H9 (cell line): Measurements from ENCODE around the gene LITAFD. TPM values are rescaled to one million over a fixed set of nuclear protein-coding genes. Genes with fewer than 3 reads are reported as not detected.

Experiments used
- DNase-seq: peaks from one replicate; pipeline ENCODE4 v3.0.0-alpha.2; 2017
- H2AFZ ChIP-seq: one replicate; pipeline ENCODE4 v1.6.1; 2013; ENCODE audit warnings: mild to moderate bottlenecking, low read length, control low read depth, moderate library complexity
- H2AK5ac ChIP-seq: 2 replicates; pipeline ENCODE4 v1.6.1; 2013; ENCODE audit warnings: low read length, control low read depth, mixed read lengths; ENCODE audit not compliant: insufficient read length
- H2BK120ac ChIP-seq: one replicate; pipeline ENCODE4 v1.6.1; 2013; ENCODE audit warnings: low read depth, mild to moderate bottlenecking, low read length, control low read depth, inconsistent platforms; ENCODE audit not compliant: poor library complexity, severe bottlenecking
- H2BK12ac ChIP-seq: 2 replicates; pipeline ENCODE4 v1.6.1; 2013; ENCODE audit warnings: low read length, control low read depth, mixed read lengths, low read depth; ENCODE audit not compliant: insufficient read length
- H2BK15ac ChIP-seq: 2 replicates; pipeline ENCODE4 v1.6.1; 2013; ENCODE audit warnings: low read depth, low read length, control low read depth
- H2BK20ac ChIP-seq: one replicate; pipeline ENCODE4 v1.6.1; 2013; ENCODE audit warnings: low read depth, mild to moderate bottlenecking, low read length, control low read depth, inconsistent platforms; ENCODE audit not compliant: poor library complexity, severe bottlenecking
- H2BK5ac ChIP-seq: 2 replicates; pipeline ENCODE4 v1.6.1; 2013; ENCODE audit warnings: low read length, control low read depth, mixed read lengths; ENCODE audit not compliant: insufficient read length
- H3K14ac ChIP-seq: 2 replicates; pipeline ENCODE4 v1.6.1; 2013; ENCODE audit warnings: low read length, control low read depth; ENCODE audit not compliant: insufficient read depth
- H3K18ac ChIP-seq: 2 replicates; pipeline ENCODE4 v1.6.1; 2013; ENCODE audit warnings: low read depth, mild to moderate bottlenecking, mixed read lengths, low read length, control low read depth; ENCODE audit not compliant: insufficient read length
- H3K23ac ChIP-seq: 2 replicates; pipeline ENCODE4 v1.6.1; 2013; ENCODE audit warnings: low read length, control low read depth, mixed read lengths, low read depth; ENCODE audit not compliant: insufficient read length
- H3K23me2 ChIP-seq: 2 replicates; pipeline ENCODE4 v1.6.1; 2013; ENCODE audit warnings: low read depth, mild to moderate bottlenecking, mixed read lengths, low read length, control low read depth; ENCODE audit not compliant: insufficient read length, poor library complexity, severe bottlenecking
- H3K27ac ChIP-seq: 2 replicates; pipeline ENCODE4 v1.5.1; 2013; ENCODE audit warnings: low read length, control low read depth, mixed read lengths, low read depth; ENCODE audit not compliant: insufficient read length
- H3K27me3 ChIP-seq: 2 replicates; pipeline ENCODE4 v1.6.1; 2013; ENCODE audit warnings: low read length, control low read depth, inconsistent platforms; ENCODE audit not compliant: insufficient read depth
- H3K4ac ChIP-seq: 2 replicates; pipeline ENCODE4 v1.6.1; 2013; ENCODE audit warnings: low read depth, mild to moderate bottlenecking, control low read depth, inconsistent platforms, low read length, moderate library complexity
- H3K4me1 ChIP-seq: 2 replicates; pipeline ENCODE4 v1.6.1; 2013; ENCODE audit warnings: low read length, control low read depth, inconsistent platforms; ENCODE audit not compliant: insufficient read depth
- H3K4me2 ChIP-seq: 2 replicates; pipeline ENCODE4 v1.6.1; 2013; ENCODE audit warnings: low read length, control low read depth, mixed read lengths; ENCODE audit not compliant: insufficient read length, insufficient read depth
- H3K56ac ChIP-seq: 2 replicates; pipeline ENCODE4 v1.6.1; 2013; ENCODE audit warnings: low read depth, mild to moderate bottlenecking, mixed read lengths, low read length, control low read depth; ENCODE audit not compliant: insufficient read length
- H3K79me1 ChIP-seq: 2 replicates; pipeline ENCODE4 v1.6.1; 2013; ENCODE audit warnings: low read depth, mild to moderate bottlenecking, moderate library complexity, low read length, control low read depth, inconsistent platforms; ENCODE audit not compliant: insufficient read depth, poor library complexity, severe bottlenecking
- H3K79me2 ChIP-seq: 2 replicates; pipeline ENCODE4 v1.6.1; 2013; ENCODE audit warnings: low read length, control low read depth, inconsistent platforms; ENCODE audit not compliant: insufficient read depth
- H3K9ac ChIP-seq: 2 replicates; pipeline ENCODE4 v1.6.1; 2013; ENCODE audit warnings: low read length, control low read depth, mixed read lengths; ENCODE audit not compliant: insufficient read length; ENCODE audit errors: extremely low read depth
- H3K9me3 ChIP-seq: one replicate; pipeline ENCODE4 v1.6.1; 2013; ENCODE audit warnings: low read depth, low read length, inconsistent platforms; ENCODE audit not compliant: control insufficient read depth
- H3T11ph ChIP-seq: one replicate; pipeline ENCODE4 v1.6.1; 2013; ENCODE audit warnings: mild to moderate bottlenecking, low read length, control low read depth, inconsistent platforms
- H4K20me1 ChIP-seq: one replicate; pipeline ENCODE4 v1.6.1; 2013; ENCODE audit not compliant: control insufficient read depth, insufficient read length, insufficient read depth
- H4K5ac ChIP-seq: 2 replicates; pipeline ENCODE4 v1.6.1; 2013; ENCODE audit warnings: low read depth, mild to moderate bottlenecking, mixed read lengths, low read length, control low read depth; ENCODE audit not compliant: insufficient read length
- H4K8ac ChIP-seq: replicated peaks from 2 replicates; pipeline ENCODE4 v1.6.1; 2013; ENCODE audit warnings: low read length, control low read depth, mixed read lengths, low read depth; ENCODE audit not compliant: insufficient read length
- H4K91ac ChIP-seq: 2 replicates; pipeline ENCODE4 v1.6.1; 2013; ENCODE audit warnings: low read depth, mild to moderate bottlenecking, moderate library complexity, mixed read lengths, low read length, control low read depth; ENCODE audit not compliant: insufficient read length
- H3K27ac Mint-ChIP-seq, 3 experiments: 2 replicates in 2 of 3; 3 replicates in 1 of 3; pipeline ENCODE4 v1.8.0; 2020 to 2021; ENCODE audit warnings: mixed read lengths in 3 of 3, mild to moderate bottlenecking in 1 of 3, moderate library complexity in 1 of 3
- H3K27me3 Mint-ChIP-seq: 2 replicates; pipeline ENCODE4 v1.8.0; 2021; ENCODE audit warnings: low read depth, mild to moderate bottlenecking, moderate library complexity, mixed read lengths
- H3K36me3 Mint-ChIP-seq, 3 experiments: 2 replicates in 2 of 3; 3 replicates in 1 of 3; pipeline ENCODE4 v1.8.0; 2020 to 2021; ENCODE audit warnings: low read depth in 3 of 3, mixed read lengths in 3 of 3; ENCODE audit not compliant: insufficient read depth in 1 of 3
- H3K4me1 Mint-ChIP-seq, 2 experiments: 2 replicates each; pipeline ENCODE4 v1.8.0; 2020; ENCODE audit warnings: mixed read lengths in 2 of 2
- H3K4me3 Mint-ChIP-seq, 2 experiments: 2 replicates in 1 of 2; 3 replicates in 1 of 2; pipeline ENCODE4 v1.8.0; 2020 to 2021; ENCODE audit warnings: mild to moderate bottlenecking in 2 of 2, mixed read lengths in 2 of 2, moderate library complexity in 1 of 2
- H3K9me3 Mint-ChIP-seq, 2 experiments: 2 replicates in 1 of 2; 3 replicates in 1 of 2; pipeline ENCODE4 v1.8.0; 2020; ENCODE audit warnings: mild to moderate bottlenecking in 2 of 2, mixed read lengths in 2 of 2, moderate library complexity in 1 of 2
- WGBS: extraction: QIAGEN DNeasy Blood & Tissue Kit; methylation state at CpG from one replicate; pipeline ENCODE4 v1.1.7; 2013; ENCODE audit warnings: missing lambda C conversion rate, low lambda C conversion rate, mixed read lengths; ENCODE audit not compliant: insufficient read length; ENCODE audit errors: extremely low coverage; 5-methylcytosine and 5-hydroxymethylcytosine counted together
- total RNA-seq: library from RNA; stranded (reverse); gene quantifications from 2 replicates; pipeline ENCODE4 v1.2.1, GENCODE V29; 2021
- TF ChIP-seq, protein P1 (sequence below): fragments of 200-600 bp; sonication (generic); conservative IDR thresholded peaks from 3 replicates; pipeline ENCODE4 v1.8.0; 2021; ENCODE audit warnings: antibody characterized with exemption, mild to moderate bottlenecking

The LITAFD gene
- total RNA-seq, 1 experiment from 2014 or later = not detected

- no peak overlapping the region for H3K27ac Mint-ChIP-seq
Measured at GRCh38 chr16:8931859-8932258, 49.7 kb downstream of the LITAFD start.

More at GRCh38 chr16:8931859-8932258, 49.7 kb downstream of the LITAFD start:
- H3K36me3 Mint-ChIP-seq = peaks cover 25 to 30% (median 25%) of the 10 kb centered on the region in 3 experiments; a peak in 6 of 7 replicates
- peaks cover 40 to 45% of the 10 kb centered on the region in 2 experiments for H3K4me1 Mint-ChIP-seq
- no peak overlapping the region for H3K4ac ChIP-seq
- no peaks in the 10 kb centered on the region for H3K27me3 Mint-ChIP-seq
- no peak overlapping the region for H2BK12ac ChIP-seq
- H3K9ac ChIP-seq = no peak overlapping the region
- no peak overlapping the region for H3K27ac ChIP-seq
- H3K23ac ChIP-seq = no peak overlapping the region
- H3K56ac ChIP-seq = no peak overlapping the region
- no peak overlapping the region for H4K5ac ChIP-seq
- peaks cover 11% of the 10 kb centered on the region for H3K79me1 ChIP-seq
- no peak overlapping the region for H2AK5ac ChIP-seq
- H3K4me1 ChIP-seq = no peaks in the 10 kb centered on the region
- H3K27me3 ChIP-seq = no peaks in the 10 kb centered on the region
- no peak overlapping the region for H3T11ph ChIP-seq
- H2BK120ac ChIP-seq = no peak overlapping the region
- peaks cover 55% of the 10 kb centered on the region for H3K79me2 ChIP-seq
- no peaks in the 10 kb centered on the region for H3K9me3 Mint-ChIP-seq
- no peaks in the 10 kb centered on the region for H3K9me3 ChIP-seq
- no peak overlapping the region for H2AFZ ChIP-seq
- H2BK5ac ChIP-seq = no peak overlapping the region
- no peak overlapping the region for H4K91ac ChIP-seq
- no peaks in the 10 kb centered on the region for H3K23me2 ChIP-seq
- TF ChIP-seq, protein P1, sequence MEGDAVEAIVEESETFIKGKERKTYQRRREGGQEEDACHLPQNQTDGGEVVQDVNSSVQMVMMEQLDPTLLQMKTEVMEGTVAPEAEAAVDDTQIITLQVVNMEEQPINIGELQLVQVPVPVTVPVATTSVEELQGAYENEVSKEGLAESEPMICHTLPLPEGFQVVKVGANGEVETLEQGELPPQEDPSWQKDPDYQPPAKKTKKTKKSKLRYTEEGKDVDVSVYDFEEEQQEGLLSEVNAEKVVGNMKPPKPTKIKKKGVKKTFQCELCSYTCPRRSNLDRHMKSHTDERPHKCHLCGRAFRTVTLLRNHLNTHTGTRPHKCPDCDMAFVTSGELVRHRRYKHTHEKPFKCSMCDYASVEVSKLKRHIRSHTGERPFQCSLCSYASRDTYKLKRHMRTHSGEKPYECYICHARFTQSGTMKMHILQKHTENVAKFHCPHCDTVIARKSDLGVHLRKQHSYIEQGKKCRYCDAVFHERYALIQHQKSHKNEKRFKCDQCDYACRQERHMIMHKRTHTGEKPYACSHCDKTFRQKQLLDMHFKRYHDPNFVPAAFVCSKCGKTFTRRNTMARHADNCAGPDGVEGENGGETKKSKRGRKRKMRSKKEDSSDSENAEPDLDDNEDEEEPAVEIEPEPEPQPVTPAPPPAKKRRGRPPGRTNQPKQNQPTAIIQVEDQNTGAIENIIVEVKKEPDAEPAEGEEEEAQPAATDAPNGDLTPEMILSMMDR = no peak
- H3K14ac ChIP-seq = no peak overlapping the region
- H2BK15ac ChIP-seq = no peak overlapping the region
- no CpG with 5 or more reads among the region's 6 CpGs for WGBS
- no peak overlapping the region for H3K4me2 ChIP-seq
- no peak overlapping the region for H2BK20ac ChIP-seq
- H3K18ac ChIP-seq = no peak overlapping the region
- no peaks in the 10 kb centered on the region for H4K20me1 ChIP-seq
- no peak overlapping the region for H4K8ac ChIP-seq
- H3K4me3 Mint-ChIP-seq = no peak overlapping the region
- peak; percentile 56 for DNase-seq
